Posterior cingulate gyrus (tissue), 11 donors: Measurements from ENCODE around the gene CEMIP2.
"Not testable (repeated sequence)": the region's sequence is repeated elsewhere in the genome, so short reads cannot be mapped to it uniquely, and the experiment has no call there.

Source experiments
- DNase-seq, 10 donors: peaks; one replicate each; pipeline versions ENCODE4 v3.0.0 to v3.0.0-alpha.2; 2020 to 2021; ENCODE audit warnings: mixed read lengths in 3 of 10
- intact Hi-C: fragments of 100-400 bp; cut with DNase I; formaldehyde crosslinking; loops from one replicate; pipeline ENCODE4 v1.15.1; 2023

The CEMIP2 gene

DNA sequence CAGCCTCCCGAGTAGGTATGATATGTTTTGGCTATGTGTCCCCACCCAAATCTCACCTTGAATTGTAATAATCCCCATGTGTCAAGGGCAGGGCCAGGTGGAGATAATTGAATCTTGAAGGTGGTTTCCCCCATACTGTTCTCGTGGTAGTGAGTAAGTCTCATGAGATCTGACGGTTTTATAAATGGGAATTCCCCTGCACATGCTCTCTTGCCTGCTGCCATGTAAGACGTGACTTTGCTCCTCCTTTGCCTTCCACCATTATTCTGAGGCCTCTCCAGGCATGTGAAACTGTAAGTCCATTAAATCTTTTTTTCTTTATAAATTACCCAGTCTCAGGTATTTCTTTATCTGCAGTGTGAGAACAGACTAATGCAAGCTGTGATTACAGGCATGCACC, 111.0 kb downstream of the CEMIP2 start:
- DNase-seq, intact Hi-C loops: not testable (repeated sequence)

DNA sequence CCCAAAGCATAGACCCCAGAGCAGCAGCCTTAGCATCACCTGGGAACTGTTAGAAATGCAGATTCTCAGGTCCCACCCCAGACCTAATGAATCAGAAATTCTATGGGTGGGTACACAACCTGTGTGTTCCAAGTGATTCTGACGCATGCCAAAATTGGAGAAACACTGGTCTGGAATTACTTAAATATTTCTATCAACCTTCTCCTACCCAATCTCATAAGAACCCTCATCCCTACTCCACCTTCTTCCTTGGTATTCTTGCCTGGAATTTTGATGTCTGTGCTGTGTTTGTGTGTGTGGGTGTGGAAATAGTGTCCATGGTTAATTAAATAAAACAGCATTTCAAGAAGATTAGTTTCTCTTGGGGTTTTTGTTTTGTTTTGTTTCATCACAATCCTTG, 111.8 kb downstream of the CEMIP2 start:
- DNase-seq = no peak
- intact Hi-C loops = no loop called here

DNA sequence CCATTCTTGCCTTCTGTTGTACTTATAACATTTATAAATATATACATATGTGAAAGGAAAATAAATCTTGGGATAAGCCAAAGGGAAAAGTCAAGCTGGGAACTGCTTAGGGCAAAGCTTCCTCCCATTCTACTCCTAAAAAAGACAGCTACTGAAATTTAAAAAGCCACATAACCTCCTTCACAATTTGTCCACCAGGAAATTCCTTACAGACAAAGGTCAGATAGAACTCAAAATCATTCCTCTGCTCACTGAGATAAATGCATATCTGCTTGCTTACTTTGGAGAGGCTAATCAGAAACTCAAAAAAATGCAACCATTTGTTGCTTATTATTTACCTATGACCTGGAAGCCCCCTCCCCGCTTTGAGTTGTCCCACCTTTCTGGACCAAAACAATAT, 112.5 kb downstream of the CEMIP2 start:
- intact Hi-C loops = no loop called here
- DNase-seq = no peak

DNA sequence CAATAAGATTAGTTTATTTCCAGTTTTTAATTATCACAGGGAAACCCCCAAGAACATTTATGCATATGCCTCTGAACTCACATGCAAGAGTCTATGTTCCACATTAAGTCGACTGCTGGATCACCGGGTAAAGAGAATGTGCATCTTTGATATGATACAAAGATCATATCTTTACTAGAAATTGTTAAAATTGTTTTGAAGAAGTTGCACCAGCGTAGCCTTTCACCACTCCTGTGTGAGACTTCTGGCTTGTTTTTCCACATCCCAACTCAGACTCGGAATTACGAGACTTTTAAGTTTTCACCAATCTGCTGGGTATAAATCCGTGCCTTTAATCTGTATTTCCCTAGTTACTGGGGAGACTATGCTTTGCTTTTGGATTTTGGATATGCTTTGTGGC, 113.2 kb downstream of the CEMIP2 start:
- no peak for DNase-seq
- intact Hi-C loops = no loop called here

DNA sequence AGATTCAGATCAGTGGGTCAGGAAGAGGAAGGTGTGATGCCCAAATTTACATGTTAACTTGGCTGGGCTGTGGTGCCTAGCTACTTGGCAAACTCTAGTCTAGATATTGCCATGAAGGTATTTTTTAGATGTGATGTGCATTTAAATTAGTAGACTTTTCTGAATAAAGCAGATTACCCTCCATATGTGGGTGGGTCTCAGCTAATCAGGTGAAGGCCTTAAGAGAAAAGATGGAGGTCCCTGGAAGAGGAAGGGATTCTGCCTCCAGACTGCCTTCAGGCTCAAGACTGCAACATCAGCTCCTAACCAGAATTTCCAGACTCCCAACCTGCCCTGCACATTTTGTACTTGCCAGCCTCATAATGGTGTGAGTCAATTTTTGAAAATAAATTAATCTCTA, 115.8 kb downstream of the CEMIP2 start:
- intact Hi-C loops = no loop called here
- DNase-seq = no peak

DNA sequence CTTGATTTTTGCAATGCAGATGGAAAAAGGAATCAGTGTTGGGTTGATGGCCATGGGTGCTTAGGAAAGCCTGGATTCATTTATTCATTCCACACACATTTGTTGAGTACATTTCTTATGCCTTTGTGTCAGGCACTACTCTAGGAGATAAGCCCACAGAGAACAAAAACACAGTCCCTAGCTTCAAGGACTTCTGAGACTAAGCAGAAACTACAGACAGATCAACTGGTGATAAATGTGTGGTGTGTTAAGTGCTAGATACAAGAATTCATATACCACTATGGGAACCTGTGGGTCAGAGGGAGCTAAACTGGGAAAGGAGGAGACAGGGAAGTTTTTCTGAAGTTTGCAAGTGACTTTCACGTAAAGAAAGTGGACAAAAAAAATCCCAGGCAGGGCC, 119.9 kb downstream of the CEMIP2 start:
- intact Hi-C loops = no loop called here
- no peak for DNase-seq

DNA sequence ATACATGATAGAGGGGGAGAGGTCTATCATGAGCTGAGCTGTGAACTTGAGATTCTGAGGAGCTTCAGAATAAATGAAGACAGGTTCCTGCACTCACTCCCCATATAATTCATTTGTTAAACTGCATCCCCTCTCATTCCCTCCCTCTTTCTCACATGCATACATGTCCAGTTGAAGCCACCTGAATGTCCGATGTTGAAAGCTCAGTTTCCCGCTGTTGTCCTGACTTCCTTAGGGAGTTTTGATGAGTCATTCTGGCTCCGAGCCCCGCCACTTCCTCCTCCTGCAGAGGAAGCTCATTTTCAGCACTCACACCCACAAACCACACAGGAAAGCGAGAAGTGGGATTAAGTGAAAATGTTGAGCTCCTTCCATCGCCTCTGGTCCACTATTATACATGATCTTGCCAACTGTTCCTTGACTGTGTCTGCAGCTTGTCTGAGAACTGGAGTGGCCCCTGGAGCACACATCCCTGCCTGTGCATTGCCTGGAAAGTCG, 121.2 kb downstream of the CEMIP2 start:
- peak; percentile 20 to 87 (median 60) for DNase-seq

DNA sequence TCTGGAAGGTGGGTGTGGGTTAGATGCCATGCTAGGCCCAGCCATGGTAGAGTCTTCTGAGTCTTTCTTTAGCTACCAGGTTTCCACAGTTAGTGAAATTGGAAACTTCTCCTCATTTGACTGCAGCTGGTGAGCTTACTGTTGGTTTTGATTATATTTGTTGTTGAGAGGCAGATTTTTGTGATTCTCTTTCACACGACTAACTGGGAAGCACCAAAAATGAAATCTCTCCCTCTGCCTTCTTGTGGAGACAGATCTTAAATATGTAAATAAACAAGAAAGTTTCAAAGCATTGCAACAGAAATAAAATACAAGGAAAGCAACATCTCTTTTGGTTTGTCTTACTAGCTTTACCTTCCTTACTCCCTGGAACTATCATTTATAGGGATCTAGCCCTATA, 122.2 kb downstream of the CEMIP2 start:
- intact Hi-C loops = no loop called here
- DNase-seq = no peak

More for the DNA sequence above, 121.2 kb downstream of the CEMIP2 start:
- intact Hi-C loops = no loop called here

DNA sequence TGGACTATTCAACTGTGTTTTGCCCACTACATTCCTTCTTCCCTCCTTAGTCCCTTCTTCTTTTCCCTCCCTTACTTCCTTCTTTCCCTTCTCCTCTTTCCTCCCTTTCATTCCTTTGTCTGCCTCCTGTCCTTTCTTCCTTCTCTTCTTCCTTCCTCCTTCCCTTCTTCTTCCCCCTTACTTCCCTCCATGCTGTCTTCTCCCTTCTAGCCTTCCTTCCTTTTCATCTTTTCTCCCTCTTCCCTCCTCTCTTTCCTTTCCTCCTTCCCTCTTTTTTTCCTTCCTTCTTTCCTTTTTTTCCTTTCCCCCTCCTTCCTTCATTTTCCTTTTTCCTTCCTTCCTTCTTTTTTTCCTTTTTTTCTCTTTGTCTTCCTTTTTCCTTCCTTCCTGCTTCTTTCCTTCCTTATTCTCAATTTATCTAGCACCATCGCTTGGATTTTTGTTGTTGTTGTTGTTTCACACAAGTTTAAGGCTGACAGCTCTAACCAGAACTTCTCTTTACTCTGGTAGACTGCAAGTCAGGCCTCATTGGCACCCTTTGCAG, 123.4 kb downstream of the CEMIP2 start:
- intact Hi-C loops = no loop called here
- DNase-seq = no peak

DNA sequence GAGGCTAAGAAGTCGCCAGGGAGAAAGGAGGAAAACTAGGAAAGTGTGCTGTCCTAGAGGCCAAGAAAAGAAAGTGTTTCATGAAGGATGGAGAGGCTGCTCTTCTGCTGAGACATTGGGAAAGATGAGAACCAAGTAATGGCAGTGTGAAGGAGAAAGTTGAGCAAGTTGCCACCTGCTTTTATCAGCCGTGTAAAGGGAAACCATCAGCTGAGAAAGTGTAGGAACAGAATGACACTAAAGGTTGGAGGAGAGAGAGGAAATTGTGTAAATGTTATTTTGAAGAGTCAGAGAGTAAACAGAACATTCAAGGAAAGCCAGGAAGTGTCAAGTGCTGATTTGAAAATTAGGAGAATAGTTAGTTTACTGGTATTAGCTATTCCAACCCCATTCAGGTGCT, 125.0 kb downstream of the CEMIP2 start:
- intact Hi-C loops = no loop called here
- DNase-seq = no peak

DNA sequence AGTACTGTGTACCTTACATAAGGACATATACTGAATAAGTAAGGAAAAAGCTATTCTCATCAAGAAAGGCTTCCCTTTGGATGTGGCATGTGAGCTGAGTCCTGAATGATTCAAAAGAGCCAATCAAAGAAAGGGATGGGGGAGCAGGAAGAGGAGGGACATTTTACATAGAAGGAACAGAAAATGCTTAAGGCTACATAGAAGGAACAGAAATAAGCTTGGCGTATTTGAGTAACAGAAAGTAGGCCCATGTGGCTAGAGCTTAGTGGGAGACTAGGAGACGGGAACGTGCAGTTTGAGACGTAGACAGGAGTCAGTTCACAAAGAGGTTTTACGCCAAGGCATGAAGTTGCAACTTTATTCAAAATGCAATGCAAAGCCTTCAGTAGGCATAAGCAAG, 126.3 kb downstream of the CEMIP2 start:
- intact Hi-C loops = no loop called here
- no peak for DNase-seq

DNA sequence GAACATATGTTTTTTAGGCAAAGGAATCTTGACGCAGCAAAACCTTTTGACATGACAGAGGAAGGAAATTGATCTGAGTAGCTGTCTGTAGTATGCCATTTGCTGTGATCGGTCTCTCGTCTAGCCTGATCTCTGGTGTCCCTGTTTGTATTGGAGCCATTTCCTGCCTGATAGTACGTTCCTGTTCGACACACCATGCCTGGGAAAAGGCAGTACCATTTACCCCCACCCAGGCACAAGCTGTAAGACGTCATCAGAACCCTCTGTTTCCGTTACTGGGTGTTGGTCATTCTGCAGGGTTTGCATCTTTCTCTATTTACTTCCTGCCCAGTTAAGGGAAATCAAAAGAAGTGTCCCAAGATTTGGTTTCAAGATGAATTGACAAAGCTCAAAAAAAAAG, 129.7 kb downstream of the CEMIP2 start:
- intact Hi-C loops = no loop called here
- DNase-seq = peak in 1 of 10 donors; percentile 3

DNA sequence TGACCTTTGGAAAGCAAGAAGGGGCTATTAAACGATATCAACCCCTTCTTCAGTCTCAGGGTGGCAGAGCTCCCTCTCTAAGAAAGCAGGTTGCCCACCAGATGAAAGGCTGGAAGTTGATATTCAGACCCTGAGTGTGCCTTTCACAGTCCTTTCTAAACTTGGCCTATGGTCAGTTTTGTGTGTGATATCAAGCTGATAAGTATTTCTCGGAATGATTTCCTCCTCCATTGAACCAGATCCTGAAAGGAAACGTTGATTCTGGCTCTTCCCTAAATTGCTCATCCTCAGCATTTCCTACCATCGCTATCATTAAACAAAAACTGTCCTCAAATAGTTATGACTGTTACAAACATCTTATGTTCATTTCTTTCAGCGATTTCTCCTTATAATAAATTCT, 130.4 kb downstream of the CEMIP2 start:
- DNase-seq = no peak
- intact Hi-C loops = no loop called here

DNA sequence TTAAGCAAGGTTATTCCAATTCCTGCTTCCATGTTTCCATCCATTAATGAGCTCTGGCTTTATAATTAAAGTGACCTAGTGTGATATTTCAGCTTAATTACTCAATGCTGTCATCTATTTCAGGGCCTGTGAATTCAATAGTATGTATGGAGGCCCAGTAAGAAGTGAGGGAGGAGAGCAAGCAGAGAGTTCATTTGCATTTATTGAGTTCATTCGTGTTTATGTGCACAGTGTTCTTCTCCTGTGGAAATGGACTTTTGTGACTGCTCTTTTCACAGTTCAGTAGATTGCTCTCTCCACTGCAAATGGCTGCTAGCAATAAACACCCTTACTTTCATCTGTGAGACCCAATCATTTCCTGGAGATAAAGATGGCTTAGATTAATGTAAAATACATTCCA, 130.9 kb downstream of the CEMIP2 start:
- DNase-seq = no peak
- intact Hi-C loops = no loop called here

DNA sequence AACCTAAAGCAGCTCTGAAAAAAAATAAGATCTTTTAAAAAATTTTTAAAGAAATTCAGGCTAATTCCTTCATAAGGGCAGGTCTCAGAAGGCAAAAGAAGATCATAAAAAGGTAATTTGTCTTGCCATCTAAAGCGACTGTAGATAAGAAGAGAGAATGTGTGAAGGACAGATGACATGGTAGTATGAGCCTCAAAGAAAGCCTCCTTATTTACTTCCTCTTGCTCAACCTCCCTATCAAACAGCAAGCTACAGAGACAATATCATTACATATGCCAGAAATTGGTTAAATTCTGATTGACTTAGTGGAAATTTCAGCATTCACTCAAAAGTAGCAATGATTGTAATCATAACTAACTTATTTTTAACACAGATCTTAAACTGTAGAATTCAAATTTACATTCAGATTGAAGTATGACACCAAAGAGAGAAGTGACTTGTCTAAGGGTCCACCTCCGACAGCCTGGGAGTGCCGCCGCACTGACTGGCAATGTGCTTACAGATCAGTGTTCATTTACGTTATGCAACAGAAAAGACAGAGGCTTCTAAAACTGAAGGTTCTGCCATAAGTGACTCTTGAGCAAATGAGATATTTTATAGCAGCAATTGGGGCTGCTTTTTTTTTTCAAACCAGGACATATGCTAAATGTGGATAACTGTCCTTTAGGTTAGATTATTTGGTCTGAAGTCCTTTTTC, 132.0 kb downstream of the CEMIP2 start:
- peak in 1 of 10 donors; percentile 61 for DNase-seq
- intact Hi-C loops = no loop called here

DNA sequence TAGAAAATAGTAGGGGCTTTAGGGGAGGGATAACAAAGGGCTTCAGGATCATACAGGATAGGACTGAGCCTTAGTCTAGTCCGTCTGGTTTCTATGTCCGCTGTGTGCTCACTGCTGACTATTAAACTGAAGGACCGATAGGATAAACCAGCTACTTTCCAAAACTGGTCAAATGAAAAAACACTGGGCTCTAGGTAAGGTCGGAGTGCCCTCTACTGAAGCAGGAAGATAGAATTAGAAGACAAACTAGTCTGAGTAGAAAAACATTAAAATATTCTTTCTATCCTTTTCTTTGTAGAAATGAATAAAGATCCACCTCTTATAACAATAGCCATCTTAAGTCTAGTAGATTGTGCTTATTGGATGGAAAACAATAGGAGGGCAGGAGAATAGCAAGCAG, 133.6 kb downstream of the CEMIP2 start:
- DNase-seq = no peak
- intact Hi-C loops = no loop called here
